Activated T-cell treated with anti-CD3 and anti-CD28 coated beads, Interleukin-2, amount 50 U/mL, for 48 hours (primary cell): ENCODE results near the gene CRYBA2.

ENCODE experiments used
- DNase-seq, 2 experiments: peaks; one replicate each; pipeline ENCODE4 v3.0.0-alpha.2; 2020

The CRYBA2 gene

DNA sequence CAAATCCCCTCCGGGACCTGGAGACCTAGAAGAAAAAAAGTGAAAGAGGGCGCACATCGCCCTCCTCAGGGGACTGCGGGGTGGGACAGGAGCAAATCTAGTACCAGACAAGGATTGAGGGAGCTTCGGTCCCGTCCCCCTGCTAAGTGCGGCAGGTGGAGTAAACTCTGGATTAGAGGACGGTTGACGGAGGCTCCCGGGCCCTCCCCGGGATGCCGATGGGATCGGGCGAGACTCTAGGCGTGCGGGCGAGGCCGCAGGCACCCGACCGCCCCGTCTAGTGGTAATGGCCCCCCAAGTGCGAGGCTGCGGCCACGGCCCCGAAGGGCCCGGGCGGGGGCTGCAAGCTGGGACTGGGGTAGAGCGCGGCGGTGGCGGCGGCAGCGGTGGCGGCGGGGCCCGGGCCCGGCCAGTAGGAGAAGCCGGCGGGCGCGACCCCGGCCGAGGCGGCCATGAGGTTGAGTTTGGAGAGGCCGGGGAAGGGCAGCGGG lies 11.8 kb downstream of the CRYBA2 start:
- DNase-seq: no peak

DNA sequence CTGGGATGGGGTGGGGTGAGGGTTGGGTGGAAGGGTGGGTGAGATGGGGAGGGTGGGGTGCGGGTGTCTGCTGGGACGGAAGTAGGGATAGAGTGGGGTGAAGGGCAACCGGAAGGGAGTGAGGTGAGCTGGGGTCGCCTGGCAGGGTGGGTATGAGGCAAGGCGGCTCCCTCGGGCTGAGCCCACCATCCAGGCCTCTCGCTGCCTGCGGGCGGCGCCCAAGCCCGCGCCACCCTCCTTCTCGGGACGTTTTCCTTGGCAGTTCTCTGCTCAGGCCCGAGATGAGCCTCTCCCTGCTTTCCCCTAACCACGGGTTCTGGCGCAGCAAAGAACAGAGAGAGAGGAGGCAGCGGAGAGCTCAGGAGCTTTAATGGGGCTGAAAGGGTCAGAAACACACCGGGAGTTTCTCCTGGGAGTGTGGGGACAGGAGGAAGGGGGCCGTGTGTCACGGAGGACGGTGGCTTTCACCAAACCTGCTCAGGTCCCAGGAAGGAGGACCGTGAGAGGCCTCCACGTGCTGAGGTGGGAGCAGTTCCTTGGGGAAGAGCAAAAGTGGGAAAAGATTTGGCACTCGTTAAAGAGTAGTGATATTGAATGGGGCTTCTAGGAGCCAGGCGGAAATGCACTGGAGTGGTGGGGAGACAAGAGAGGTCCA lies 12.4 kb downstream of the CRYBA2 start:
- DNase-seq: peak in 1 of 2 experiments; percentile 48

DNA sequence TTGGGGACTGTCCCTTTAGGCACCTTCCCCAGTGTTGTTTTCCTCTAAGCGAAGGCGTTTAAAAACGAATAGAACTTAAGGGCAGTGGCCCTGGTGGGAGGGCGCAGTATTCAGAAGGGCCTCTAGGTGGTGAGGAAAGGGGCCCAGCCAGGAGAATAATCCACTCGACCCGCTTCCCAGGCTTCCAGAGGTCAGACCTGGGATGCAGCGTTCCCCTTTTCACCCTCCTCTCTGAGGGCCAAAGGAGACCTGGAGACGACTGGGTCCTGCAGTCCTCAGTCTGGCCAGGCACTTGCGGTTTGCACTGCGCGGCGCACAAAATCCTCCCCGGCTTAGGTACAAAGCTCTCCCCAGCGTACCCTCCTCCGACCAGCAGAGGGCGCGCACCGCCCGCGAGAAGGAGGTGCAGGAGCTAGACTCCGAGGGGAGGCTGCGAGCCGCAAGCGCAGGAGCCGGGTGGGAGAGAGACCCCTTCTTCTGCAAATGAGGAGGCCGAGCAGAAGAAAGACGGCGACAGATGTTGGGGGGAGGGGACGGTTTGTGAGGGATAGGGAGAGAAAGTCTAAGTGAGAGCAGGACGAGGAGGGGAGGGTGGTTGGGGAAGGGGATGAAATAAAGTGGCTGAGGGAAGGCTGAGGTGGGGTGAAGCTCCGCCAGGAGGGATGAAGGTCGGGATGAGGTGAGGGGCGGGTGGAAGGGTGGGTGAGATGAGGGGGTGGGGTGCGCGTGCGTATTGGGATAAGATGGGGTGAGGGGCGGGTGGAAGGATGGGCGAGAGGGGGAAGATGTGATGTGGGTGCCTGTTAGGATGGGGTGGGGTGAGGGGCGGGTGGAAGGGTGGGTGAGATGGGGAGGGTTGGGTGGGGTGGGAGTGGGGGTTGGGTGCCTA lies 13.1 kb downstream of the CRYBA2 start:
- peak; percentile 92 to 94 for DNase-seq

DNA sequence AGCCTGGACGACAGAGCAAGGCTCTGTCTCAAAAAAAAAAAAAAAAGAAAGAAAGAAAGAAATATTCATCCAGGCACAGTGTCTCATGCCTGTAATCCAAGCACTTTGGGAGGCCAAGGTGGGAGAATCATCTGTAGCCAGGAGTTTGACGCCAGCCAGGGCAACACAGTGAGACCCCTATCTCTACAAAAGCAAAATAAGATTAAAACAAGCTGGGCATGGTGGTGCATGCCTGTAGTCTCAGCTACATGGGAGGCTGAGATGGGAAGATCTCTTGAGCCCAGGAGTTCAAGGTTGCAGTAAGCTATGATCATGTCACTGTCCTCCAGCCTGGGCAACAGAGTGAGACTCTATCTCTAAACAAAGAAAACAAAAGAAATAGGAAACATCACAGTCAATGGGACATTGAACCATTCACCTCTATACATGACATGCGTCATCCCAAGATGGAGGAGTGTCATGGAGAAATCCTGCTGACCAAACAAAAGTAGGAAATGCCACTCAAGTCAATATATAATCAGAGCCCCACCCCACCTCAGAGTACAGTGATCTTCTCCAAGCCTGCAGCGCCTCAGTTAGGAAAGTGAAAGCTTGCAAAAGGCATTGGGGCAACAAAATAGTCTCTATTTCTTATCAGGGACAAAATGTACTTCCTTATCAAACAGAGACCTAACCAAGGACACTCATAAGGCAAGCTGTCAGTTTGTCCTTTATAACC lies 18.0 kb downstream of the CRYBA2 start:
- DNase-seq: no peak

DNA sequence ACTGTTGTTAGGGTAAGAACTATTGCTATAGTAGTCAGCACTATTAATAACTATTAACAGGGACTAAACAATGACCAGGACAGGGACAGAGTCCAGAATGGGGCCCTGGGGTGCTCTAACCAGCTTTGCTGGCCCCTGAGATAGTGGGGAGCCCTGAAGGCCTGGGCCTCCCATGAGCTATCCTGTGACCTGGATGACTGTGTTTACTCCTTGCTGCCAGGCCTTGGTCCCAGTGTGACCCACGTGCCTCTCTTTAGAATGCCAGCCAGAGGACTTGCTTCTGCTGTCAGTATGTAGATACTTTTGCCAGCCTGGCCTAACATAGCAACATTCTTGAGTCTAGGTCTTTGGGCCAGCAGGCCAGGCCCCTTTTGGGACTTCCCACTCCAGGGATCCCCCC lies 22.3 kb downstream of the CRYBA2 start:
- no peak for DNase-seq

DNA sequence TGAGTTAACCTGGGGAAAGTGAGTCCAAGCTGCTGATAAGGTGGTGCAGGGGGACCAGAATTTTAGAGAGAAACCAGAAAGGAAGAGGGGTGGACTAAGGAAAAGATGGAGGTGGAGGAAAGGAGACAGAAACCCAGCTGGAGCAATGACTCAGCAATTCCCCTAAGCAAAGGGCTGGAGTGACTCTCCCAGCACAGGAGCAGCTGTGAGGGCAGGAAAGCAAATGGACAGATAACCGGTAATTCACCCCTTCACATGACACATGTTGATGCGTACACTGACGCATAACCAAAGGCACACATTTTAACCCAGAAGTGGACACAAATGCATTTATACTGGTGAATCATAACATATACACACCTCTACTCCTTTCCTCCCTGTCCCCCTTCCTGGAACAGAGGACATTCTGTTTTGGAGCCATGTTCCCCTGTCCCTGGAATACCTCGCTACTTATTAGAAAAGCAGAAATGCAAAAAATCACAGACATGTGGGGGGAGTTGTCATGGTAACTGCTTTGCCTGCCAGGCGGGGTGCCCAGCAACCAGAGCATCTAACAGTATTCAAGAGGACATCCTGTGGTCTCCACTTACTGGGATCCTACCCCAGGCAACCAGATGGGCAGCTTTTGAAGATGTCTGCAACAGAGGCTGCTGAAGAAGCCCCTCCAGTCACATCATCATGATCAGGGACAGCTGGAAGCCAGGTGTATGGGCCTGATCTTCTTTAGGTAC lies 29.0 kb downstream of the CRYBA2 start:
- DNase-seq: no peak

DNA sequence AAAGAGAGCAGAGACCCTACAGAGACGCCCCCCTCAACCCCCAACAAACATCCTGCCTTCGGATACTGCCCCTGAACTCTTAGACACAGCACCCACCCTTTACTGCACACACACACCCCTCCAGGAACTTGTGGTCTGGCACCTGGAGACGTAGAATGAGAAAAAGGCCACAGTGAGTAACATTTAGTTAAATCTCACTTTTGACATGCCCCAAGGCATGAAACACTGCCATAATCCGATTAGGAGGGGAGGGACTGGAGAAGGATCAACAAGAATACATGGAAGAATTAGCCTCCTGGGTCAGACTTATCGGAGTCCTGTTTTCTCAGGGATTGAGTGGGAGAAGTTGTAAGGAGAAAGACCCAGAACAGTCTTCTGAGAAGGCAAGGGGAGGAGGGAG lies 29.6 kb downstream of the CRYBA2 start:
- DNase-seq: no peak

DNA sequence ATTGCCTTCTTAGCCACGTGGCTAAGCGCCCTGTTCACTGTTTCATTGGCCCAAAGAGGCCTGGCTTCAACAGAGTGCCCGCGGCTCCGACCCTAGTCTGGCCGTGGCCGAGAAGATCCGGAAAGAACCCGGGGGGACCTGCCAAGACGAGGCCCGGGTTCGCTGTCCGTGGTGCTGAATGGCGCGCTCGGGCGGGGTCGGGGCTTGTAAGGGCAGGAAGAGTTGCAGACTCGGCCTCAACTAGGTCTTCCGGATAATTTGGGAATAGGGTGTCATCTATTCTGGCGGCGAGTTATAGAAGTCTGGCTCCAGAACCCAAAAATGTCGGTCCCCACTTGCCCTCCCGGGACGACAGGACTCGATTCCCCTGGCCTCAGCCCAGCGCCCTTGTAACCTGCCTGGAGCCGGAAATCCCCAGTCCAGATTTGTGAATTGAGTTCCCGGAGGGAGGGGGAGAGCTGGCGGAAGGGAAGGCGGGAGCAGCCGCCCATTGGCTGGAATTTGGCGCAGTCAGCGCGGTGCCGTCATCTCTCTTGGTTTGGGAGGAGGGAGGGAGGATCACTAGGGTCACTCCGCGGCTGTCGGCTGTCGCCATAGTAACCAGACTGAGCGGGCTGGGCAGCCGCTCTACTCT lies 30.2 kb downstream of the CRYBA2 start:
- DNase-seq: peak; percentile 71

DNA sequence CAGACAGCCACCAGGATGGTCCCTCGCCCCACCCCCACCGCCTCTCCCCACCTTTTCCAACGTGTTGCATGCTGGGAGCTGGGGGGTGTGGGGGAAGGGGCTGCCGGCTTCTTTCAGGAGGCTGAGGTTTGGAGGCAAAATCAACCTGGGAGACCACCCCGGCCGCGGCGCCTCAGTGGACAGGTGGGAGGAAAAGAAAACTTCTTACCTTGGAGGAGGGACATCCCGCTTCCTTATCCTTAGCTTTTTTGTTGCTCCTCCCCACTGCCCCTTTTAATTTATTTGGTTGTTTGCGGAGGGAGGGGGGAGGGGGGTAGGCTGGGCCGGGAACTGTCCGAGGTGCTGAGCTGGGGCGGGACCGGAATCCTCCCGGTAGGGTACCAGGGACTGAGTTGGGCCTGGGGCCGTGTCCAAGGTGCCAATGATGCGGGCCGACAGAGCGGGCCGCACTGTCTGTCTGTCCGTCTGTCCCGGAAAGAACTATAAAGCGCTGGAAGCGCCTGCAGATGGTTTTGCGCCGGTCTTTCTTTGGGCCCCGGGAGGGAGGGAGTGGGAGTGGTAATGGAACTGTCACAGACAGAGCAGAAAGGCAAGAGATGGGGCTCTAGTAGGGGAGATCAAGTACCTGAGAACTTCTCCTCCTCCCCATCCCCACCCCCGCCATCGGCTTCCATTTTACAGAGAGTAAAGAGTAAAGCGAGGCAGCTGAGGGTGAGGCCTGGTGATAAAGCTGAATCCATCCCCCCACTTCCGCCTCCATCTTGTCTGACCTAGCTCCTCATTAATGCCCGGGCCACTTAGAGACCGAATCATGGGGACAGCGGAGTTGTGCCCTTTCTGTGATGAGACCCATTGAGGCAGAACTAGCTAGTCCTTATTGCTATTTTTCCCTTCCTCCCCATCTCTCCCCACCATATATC lies 31.3 kb downstream of the CRYBA2 start:
- DNase-seq: peak in 1 of 2 experiments; percentile 26

DNA sequence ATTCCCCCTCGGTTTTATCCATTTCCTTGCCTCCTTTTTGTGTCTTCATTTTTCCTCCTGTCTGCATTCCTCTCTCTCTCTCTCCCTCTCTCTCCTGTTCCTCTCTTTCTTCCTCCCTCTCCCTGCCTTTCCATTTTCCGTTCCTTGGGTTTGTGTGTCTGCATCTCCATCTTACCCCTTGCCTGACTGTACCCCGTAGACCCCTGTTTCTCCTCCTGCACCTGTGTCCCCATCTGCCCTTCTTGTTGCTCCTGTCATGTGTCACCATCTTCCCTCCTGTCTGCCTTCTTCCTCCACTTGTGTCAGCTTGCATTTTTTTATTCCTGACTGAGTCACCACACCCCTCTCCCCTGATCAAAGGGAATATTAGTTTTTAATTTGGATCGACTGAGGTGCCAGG lies 32.0 kb downstream of the CRYBA2 start:
- DNase-seq: no peak

DNA sequence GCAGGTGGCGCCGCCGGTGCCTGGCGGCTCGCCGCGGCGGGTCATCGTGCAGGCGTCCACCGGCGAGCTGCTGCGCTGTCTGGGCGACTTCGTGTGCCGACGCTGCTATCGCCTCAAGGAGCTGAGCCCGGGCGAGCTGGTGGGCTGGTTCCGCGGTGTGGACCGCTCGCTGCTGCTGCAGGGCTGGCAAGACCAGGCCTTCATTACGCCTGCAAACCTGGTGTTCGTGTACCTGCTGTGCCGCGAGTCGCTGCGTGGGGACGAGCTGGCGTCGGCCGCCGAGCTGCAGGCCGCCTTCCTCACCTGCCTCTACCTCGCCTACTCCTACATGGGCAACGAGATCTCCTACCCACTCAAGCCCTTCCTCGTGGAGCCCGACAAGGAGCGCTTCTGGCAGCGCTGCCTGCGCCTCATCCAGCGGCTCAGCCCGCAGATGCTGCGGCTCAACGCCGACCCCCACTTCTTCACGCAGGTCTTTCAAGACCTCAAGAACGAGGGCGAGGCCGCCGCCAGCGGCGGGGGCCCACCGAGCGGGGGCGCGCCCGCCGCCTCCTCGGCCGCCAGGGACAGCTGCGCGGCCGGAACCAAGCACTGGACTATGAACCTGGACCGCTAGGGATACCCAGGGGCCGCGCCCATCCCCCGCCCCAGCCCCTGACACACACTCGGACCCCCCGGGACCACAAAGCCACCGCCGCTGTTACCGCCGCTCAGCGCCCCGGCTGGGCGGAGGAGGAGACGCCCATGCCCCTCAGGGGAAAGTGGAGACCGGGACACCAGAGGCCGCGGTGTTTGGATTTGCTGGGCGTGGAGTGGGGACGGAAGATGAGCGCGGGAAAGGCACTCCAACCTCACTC lies 32.7 kb downstream of the CRYBA2 start:
- DNase-seq: peak; percentile 26 to 32

DNA sequence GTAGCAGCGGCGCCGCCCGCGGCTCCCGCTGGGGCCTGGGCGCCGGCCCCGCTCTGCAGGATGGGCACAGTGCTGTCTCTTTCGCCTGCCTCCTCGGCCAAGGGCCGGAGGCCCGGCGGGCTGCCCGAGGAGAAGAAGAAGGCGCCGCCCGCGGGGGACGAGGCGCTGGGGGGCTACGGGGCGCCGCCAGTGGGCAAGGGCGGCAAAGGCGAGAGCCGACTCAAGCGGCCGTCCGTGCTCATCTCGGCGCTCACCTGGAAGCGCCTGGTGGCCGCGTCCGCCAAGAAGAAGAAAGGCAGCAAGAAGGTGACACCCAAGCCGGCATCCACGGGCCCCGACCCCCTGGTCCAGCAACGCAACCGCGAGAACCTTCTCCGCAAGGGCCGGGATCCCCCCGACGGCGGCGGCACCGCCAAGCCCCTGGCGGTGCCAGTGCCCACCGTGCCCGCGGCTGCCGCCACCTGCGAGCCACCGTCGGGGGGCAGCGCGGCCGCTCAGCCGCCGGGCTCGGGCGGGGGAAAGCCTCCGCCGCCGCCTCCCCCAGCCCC lies 33.4 kb downstream of the CRYBA2 start:
- no peak for DNase-seq

DNA sequence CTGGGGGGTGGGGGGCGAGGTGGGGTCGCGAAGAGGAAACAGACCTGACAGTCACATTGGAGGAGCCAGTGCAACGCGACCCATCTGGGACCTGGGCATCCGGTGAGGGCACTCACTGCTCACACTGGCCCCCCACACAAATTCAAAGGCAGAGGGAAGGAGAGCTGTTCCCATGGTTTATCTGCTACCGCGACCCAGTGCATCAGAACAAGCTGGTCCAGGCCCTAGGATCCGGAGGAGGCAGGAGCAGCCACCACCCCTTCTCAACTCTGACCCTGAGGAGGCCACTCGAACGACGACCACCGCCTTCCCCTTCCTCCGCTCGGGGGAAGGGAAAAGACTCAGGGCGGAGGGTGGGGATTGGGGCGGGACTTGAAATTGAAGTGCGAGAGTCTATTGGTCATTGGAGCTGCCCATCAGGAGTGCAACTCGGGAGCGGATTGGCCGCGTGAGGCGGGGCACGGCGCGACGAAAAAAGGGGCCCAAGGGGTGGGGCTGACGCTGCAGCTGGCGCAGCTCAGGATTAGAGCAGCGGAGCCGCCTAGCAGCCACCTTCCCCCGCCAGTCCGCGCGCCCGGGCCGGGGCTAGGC lies 34.0 kb downstream of the CRYBA2 start, which contains the start of gene CDK5R2:
Gene CDK5R2, plus strand, starts transcription at position 526 of the 591 bp plus-strand sequence. CDS start 155 bp downstream, outside the sequence.
- peak; percentile 89 to 92 for DNase-seq

DNA sequence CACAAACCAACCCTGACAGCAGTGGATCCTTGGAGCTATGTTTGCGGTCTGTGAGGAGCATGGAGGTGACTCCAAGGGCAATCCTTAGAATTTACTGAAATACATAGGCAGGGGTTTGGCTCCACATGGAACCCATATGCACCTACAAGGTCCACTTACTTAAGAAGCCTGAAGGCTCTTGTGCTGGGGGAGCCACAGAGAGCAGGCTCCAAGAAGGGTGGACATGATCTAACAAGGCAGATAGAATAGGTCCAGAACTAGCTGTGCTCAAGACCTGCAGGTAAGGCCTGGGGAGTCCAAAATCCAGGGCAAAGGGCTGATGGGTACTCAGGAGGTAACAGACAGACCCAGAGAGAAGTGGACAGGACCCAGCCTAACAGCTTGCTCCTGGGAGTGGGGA lies 34.9 kb downstream of the CRYBA2 start:
- DNase-seq: no peak

DNA sequence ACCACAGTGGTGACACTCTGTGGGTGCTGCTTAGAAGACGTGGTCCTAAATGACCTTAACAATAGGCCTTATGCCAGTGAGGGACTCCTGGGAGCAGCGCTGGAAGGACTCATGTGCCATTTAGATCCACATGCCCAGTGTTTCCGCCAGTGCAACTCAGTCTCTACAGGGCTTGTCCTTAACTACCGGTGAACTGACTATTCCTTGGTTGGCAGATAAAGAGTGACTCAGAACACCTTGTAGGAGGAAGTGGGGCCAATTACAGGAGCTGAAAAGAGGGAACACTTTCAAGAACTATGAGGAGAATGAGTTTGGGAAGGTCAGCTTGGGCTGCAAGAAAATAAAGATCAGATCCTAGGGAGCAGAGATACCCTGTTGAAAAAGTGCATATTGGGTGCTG lies 35.6 kb downstream of the CRYBA2 start:
- no peak for DNase-seq

DNA sequence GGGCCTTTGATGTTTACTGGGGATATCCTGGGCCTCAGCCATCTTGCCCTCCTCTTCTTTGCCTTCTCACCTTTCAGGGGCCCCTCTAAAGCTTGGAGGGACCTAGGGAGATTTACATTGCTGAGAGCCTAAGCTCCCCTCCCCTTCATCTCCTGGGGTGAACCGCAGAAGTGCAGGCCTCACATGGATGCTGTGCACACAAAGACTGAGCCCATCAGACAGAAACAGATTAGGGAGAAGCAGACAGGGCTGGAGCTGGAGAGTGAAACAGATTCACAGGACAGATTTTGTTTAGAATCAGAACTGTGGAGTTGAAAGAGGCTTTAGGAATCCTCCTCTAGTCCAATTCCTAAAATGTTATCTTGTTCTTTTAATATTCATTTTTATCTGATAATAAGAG lies 37.2 kb downstream of the CRYBA2 start:
- DNase-seq: no peak

DNA sequence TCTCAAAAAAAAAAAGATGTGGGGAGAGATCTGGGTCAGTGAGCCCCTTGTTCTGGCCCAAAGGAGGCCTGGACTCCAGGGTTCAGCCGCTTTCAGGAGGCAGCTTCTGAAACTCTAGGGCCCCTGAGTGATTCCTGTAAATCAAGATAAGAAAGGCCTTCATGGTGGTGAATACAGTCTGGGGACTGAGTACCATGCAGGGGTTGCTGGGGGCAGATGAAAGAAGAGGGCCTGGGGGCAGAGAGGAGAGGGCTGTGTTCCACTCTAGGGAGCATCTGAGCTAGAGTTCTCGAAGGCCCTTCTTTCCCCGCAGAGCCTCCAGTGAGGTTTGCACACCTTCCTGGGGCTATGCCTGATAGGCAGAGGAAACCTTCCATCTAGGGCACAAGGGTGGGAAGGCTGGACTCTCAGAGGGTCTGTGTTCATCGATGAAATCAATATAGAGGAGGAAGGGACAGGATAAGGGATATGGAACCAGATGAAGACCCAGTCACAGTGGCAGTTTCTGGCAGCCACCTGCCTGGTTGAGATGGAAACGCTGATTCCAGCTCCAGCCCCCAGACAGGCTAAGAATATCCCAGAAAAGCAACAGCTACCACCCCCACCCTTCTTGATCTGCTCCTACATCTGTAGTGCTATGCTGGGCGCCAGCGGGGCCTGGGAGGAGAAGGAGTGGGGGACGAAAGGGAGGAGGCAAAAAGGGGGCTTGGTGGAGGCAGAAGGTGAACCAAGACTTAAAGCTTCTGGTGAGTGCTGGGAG lies 38.5 kb downstream of the CRYBA2 start:
- no peak for DNase-seq

DNA sequence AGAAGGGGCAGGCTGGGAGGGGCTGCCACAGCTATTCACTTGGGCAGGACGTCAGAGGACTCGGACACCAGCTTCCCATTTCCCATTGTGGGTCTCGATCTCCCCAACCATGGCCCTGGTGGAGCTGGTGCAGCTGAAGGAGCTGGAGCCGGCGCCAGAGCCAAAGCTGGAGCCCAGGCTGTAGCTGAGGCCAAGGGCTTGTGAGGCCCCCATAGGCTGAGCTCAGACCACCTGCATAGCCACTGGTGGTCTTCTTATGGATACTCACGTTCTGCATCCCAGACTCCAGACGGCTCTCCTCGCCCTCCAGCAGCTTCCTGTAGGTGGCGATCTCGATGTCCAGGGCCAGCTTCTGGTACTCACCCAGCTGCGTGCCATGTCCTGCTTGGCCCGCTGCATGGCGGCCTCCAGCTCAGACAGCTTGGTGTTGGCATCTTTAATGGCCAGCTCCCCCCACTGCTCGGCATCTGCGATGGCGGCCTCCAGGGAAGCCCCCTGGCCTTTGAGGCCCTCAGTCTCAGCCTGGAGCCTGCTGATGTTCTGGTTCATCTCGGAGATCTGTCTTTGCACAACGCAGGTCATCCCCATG lies 39.8 kb downstream of the CRYBA2 start:
- no peak for DNase-seq
